ENCODE data around the gene GLP2R. TPM values are rescaled to one million over a fixed set of nuclear protein-coding genes. Genes with fewer than 3 reads are reported as not detected.
A peak's percentile ranks its signal among the peaks of the same experiment; 100 is the strongest.

The GLP2R gene
- total RNA-seq, 1 donor: not detected

DNA sequence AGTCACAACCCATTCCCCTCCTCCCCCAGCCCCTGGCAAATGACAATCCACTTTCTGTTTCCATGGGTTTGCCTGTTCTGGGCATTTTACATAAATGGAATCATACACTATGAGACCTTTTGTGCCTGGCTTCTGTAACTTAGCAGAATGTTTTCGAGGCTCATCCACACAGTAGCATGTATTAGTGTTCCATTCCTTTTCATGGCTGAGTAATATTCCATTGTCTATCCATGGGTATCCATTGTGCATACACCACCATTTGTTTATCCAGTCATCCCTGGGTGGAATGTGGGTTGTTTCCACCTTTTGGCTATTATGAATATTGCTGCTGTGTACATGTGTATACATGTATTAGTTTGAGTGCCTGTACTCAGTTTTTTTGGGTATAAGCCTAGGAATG lies 113.0 kb downstream of the GLP2R start:
- no peak overlapping the region for H3K27ac ChIP-seq (ENCODE audit: low read depth, low read length)
- DNase-seq (ENCODE audit: insufficient read length, low spot score, missing footprints): no peak
- no peak overlapping the region for H3K4me2 ChIP-seq (ENCODE audit: insufficient read depth, low read length)
- no peaks in the 10 kb centered on the region for H3K36me3 ChIP-seq (ENCODE audit: insufficient read depth, low read length)
- TF ChIP-seq, protein P1, sequence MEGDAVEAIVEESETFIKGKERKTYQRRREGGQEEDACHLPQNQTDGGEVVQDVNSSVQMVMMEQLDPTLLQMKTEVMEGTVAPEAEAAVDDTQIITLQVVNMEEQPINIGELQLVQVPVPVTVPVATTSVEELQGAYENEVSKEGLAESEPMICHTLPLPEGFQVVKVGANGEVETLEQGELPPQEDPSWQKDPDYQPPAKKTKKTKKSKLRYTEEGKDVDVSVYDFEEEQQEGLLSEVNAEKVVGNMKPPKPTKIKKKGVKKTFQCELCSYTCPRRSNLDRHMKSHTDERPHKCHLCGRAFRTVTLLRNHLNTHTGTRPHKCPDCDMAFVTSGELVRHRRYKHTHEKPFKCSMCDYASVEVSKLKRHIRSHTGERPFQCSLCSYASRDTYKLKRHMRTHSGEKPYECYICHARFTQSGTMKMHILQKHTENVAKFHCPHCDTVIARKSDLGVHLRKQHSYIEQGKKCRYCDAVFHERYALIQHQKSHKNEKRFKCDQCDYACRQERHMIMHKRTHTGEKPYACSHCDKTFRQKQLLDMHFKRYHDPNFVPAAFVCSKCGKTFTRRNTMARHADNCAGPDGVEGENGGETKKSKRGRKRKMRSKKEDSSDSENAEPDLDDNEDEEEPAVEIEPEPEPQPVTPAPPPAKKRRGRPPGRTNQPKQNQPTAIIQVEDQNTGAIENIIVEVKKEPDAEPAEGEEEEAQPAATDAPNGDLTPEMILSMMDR (IDR thresholded peaks at IDR 0.05; ENCODE audit: extremely low read depth, low read depth, low read length): no peak
- H3K9me3 ChIP-seq (ENCODE audit: low read depth, low read length): no peaks in the 10 kb centered on the region
- H4K20me1 ChIP-seq (ENCODE audit: insufficient read depth, low read length): no peaks in the 10 kb centered on the region
- no peak overlapping the region for H2AFZ ChIP-seq (ENCODE audit: low read length)
- no peaks in the 10 kb centered on the region for H3K27me3 ChIP-seq (ENCODE audit: insufficient read depth, low read length)
- no peak overlapping the region for H3K4me3 ChIP-seq (ENCODE audit: insufficient read depth, low read length)
- no peaks in the 10 kb centered on the region for H3K4me1 ChIP-seq (ENCODE audit: insufficient read depth, low read length)
- no peaks in the 10 kb centered on the region for H3K79me2 ChIP-seq (ENCODE audit: insufficient read depth, low read length)

DNA sequence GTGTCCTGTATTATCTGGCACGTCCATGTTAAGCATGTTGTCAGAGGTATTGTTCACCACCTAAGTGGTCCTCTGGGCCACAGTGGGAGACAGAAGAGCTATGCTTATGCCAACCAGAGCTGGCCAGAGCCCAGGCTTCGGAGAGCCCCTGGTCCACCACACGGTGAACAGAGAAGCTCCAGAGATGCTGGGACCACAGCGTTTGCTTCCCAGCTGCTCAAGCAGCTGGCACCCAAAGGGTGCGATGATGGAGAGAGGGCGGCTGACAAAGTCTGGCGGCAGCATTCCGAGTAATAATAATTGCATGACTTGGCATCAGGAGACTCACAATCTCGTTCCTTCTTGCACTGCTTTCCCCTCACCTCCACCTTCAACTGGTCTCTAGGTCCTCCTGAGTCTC lies 115.1 kb downstream of the GLP2R start:
- TF ChIP-seq, protein P1 (IDR thresholded peaks at IDR 0.05; ENCODE audit: extremely low read depth, low read depth, low read length): no peak

DNA sequence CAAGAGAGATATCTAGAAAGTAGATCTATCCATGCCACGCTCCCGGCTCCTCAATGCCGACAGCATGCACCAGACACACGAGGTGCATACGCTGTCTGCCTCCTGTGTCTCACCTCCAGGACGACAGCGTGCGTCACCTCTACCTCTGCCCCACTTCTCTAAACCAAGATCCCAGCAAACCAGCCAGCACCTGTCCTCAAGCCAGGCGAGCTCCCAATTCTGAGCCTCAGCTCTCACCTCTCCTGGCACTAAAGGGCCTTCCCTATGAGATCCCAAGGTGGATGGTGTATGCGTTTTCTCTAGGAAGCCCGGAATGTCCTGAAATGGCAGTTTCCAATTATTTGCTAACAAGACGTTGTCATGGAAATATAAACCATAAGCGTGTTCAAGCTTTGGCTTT lies 115.6 kb downstream of the GLP2R start:
- TF ChIP-seq, protein P1 (IDR thresholded peaks at IDR 0.05; ENCODE audit: extremely low read depth, low read depth, low read length): no peak
- no peak overlapping the region for H3K27ac ChIP-seq (ENCODE audit: low read depth, low read length)
- no peak overlapping the region for H3K4me2 ChIP-seq (ENCODE audit: insufficient read depth, low read length)
- H3K27me3 ChIP-seq (ENCODE audit: insufficient read depth, low read length): no peaks in the 10 kb centered on the region
- H2AFZ ChIP-seq (ENCODE audit: low read length): no peak overlapping the region
- no peaks in the 10 kb centered on the region for H3K9me3 ChIP-seq (ENCODE audit: low read depth, low read length)
- no peaks in the 10 kb centered on the region for H3K4me1 ChIP-seq (ENCODE audit: insufficient read depth, low read length)
- H3K36me3 ChIP-seq (ENCODE audit: insufficient read depth, low read length): no peaks in the 10 kb centered on the region
- H3K79me2 ChIP-seq (ENCODE audit: insufficient read depth, low read length): no peaks in the 10 kb centered on the region
- peak; percentile 88 for DNase-seq (ENCODE audit: insufficient read length, low spot score, missing footprints)
- no peaks in the 10 kb centered on the region for H4K20me1 ChIP-seq (ENCODE audit: insufficient read depth, low read length)
- no peak overlapping the region for H3K4me3 ChIP-seq (ENCODE audit: insufficient read depth, low read length)

More for the DNA sequence above, 115.1 kb downstream of the GLP2R start:
- DNase-seq (ENCODE audit: insufficient read length, low spot score, missing footprints): no peak
- Histone ChIP-seq H3K4me3 (ENCODE audit: insufficient read depth, low read length) (no peak overlapping the region), H2AFZ (ENCODE audit: low read length) (no peak overlapping the region), H3K36me3 (ENCODE audit: insufficient read depth, low read length) (no peaks in the 10 kb centered on the region), H3K79me2 (ENCODE audit: insufficient read depth, low read length) (no peaks in the 10 kb centered on the region), H3K4me1 (ENCODE audit: insufficient read depth, low read length) (no peaks in the 10 kb centered on the region), H3K4me2 (ENCODE audit: insufficient read depth, low read length) (no peak overlapping the region), H3K27me3 (ENCODE audit: insufficient read depth, low read length) (no peaks in the 10 kb centered on the region), H3K27ac (ENCODE audit: low read depth, low read length) (no peak overlapping the region), H3K9me3 (ENCODE audit: low read depth, low read length) (no peaks in the 10 kb centered on the region), H4K20me1 (ENCODE audit: insufficient read depth, low read length) (no peaks in the 10 kb centered on the region)

Other genes starting within 250 kb of the GLP2R start
- gene CFAP52, start 249.3 kb upstream of the GLP2R start, total RNA-seq: under 0.01 TPM in 1 of 2 replicates, not detected in the other
- under 0.01 and 0.36 TPM in 2 replicates for gene USP43, start 180.4 kb upstream of the GLP2R start, total RNA-seq
- gene DHRS7C, start 34.3 kb upstream of the GLP2R start, total RNA-seq: not detected in 2 replicates
- gene GSG1L2, start 3.8 kb upstream of the GLP2R start, total RNA-seq: not detected in 2 replicates
- not detected in 2 replicates for gene RCVRN, start 79.3 kb downstream of the GLP2R start, total RNA-seq

Data from osteoblast (primary cell).